ENCODE data around the gene VEZF1.

VEZF1 gene

DNA sequence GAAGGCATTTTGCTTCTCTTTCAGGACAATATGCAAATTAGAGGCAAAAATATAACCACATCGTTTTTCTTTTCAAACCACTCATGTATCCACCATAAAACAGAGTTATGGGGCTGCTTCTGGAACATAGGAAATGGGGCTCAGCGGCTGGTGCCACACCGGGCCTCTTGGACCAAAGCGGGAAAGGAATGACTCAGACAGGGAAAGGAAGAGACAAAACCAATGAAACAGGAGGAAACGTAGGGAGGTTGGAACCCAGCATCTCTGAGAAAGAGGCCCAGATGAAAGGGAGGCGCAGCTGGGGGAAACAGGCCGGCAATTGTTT, 61.4 kb downstream of the VEZF1 start:
- DNase-seq: no peak

DNA sequence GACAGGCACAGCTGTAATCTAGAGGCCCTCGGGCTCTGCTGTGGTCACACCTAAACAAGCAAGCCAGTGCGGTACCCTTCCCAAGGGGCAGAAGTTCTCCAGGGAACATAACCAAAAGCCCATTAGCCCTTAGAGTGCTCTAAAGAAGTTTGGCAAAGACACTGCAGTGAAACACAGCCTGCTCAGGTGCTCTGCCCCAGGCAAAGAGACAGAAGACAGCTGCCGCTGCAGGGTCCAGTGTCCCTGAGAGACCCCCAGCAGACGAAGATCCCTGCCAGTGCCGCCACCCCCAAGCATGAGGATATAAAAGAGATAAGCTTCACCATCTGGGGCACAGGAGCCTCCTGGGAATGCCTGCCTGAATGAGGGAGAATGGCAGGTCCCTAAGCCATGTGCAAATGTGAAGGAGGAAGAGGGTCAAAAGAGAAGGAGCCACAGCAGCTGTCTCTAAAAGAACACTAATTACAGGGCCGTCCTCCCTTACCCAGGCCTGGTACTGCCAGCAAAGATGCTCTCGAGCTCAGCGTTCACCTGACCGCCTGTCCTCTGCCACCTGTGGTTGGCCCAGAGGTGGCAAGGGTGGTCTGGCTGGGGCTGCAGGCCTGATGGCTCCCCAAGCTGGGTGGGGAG, 62.6 kb downstream of the VEZF1 start:
- DNase-seq: no peak

DNA sequence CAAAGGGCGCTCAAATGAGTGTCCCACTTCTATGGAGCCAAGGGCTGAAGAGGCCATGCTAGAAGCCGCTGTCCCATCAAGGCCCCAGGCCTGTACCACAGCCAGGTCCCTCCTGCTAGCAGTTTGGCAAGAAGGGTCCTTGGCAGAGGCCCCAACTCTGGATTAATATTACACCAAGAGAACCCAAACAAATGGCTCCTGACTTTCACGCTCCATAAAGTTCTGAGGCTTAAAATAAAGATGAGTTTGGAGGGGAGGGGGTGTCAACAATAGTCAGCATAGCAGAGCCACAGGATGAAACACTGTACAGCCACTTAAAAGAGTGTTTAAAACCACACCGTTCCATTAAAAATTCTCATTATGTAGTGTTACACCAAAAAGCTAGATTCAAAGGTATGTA, 63.4 kb downstream of the VEZF1 start:
- DNase-seq: no peak
